Left lobe of liver (tissue), 2 donors: ENCODE data around the gene ROR1. TPM values are rescaled to one million over a fixed set of nuclear protein-coding genes. Genes with fewer than 3 reads are reported as not detected.

Experiments
- ATAC-seq: fragments of 200-7000 bp; cut with Tn5 transposase; one replicate; pipeline ENCODE4 v1.9.1; 2020; ENCODE audit warnings: mild to moderate bottlenecking, moderate library complexity
- DNase-seq: peaks from one replicate; pipeline ENCODE4 v3.0.0-alpha.2; 2020; ENCODE audit warnings: low spot score
- total RNA-seq: library from RNA; stranded (reverse); gene quantifications from one replicate; pipeline ENCODE4 v1.2.1, GENCODE V29; 2021
- donor health status: DM: no; HTN: no; CAD: no; lungs with moderate emphysema.
- donor health status: DM: no; HTN: yes; CAD: no.

ROR1 gene
- total RNA-seq, 1 donor from 2014 or later, result 0.28 TPM

GRCh38 chr1:63877816-63878215 lies 104.0 kb downstream of the ROR1 start:
- no peak for DNase-seq

GRCh38 chr1:63878932-63879331 lies 105.1 kb downstream of the ROR1 start:
- no peak for ATAC-seq
- no peak for DNase-seq

More at GRCh38 chr1:63877816-63878215, 104.0 kb downstream of the ROR1 start:
- ATAC-seq, result no peak

- DNase-seq (no peak), ATAC-seq (no peak)
These were observed 107.2 kb downstream of the ROR1 start for GRCh38 chr1:63880958-63881576.

DNA sequence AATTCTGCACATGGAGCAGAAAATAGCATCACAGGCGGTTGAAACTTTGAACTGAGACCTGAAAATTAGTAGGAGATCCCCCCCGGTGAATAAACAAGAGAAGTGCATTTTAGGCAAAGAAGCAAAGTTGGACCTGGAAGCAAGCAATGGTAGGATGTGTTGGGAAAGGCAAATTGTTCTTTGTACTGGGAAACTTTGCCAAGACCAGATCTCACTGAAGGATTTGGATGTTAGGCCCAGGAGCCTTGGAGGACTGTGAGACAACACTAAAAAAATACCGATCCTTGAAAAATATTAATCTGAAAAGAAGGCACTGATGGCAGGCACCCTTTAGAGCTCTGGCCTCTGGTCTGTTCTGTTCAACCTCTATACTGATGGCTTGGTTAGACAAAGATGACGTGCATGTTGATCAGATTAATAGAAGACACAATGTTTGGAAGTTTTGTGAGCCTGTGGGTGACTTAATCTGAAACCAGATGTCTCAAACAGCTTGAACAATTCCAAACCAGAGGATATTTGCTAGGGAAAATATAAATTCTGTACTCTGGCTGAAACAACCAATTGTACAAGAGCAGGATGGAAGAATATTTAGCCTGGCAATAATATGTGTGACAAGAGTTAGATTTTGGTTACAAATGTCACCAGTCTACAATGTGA lies 108.4 kb downstream of the ROR1 start:
- no peak for ATAC-seq
- no peak for DNase-seq

DNA sequence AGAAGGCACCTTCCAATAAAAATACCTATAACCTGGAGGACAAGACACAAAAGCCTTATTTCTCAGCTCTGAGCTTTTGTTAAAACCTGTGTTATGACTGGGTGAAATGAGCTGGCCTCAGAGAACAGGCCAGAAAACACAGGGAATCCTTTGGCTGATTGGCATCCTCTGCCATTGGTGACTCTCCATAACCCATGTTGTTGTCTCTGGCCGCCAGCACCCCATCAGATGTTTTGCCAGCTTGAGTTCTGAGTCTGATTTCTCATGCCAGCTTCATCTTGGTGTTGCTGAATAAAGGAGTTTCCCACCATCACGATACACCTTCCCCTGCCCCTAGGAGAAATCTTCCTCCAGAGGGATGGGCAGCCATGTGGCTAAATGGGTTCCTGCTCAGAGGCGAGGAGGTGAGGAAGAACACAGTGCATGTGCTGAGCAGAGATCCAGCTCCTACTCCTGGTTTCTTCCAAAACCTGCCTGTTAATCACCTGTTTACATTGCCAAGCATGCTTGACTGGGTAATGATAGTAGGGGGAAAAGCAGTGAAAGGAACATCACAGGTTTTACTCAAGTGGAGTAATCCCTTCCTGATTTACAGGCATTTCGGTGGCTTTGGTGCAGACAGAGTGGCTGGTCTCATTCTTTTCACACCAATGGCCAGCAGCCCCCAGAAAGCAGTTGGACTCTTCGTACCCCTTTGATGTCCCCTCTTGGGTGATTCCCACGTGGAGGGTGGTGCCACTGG lies 109.8 kb downstream of the ROR1 start:
- DNase-seq (no peak), ATAC-seq (no peak)

DNA sequence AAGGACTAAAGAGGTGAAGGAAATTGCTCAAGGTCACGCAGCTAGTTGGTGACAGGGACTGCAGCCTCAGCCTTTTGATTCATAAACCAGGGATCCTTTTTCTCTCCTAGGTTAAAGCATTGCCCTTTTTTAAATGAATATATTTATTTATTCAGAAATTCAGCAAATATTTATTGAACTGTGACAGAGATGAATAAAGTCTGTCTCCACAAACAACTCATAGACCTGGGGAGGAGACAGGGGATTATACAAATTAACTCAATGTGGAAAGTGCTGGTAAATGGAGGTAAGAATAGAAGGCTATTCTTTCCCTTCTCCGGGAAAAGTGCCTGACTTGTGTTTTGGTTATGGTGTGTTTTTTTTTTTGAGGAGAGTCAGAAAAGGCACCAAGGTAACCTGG lies 110.7 kb downstream of the ROR1 start:
- DNase-seq, result no peak
- ATAC-seq, result no peak

DNA sequence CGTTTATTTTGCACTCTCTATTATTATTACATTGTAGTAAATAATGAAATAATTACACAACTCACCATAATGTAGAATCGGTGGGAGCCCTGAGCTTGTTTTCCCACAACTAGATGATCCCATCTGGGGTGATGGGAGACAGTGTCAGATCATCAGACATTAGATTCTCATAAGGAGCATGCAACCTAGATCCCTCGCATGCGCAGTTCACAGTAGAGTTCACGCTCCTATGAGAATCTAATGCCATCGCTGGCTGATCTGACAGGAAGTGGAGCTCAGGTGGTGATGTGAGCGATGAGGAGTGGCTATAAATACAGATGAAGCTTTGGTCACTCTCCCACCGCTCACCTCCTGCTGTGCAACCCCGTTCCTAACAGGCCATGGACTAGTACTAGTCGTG lies 112.1 kb downstream of the ROR1 start:
- no peak for ATAC-seq
- no peak for DNase-seq

DNA sequence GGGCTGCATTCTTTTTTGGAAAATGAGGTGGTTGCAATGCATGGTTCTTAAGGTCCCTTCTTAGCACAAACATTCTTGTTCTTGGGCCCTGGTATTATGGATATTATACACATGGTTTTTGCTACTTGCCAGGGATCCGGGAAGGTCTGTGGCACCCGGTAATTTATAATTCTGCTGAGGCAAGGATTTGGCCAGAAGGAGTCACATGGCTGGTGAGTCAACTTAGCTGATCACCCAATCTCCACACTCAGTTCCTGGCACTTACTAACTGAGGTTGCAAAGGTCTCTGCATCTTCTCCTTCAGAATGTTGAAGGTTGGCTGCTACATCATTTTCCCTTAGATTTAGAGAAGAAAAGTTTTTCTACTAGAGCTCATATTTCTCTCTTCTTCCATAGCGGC lies 112.5 kb downstream of the ROR1 start:
- DNase-seq, result no peak
- no peak for ATAC-seq

GRCh38 chr1:63887809-63888208 lies 114.0 kb downstream of the ROR1 start:
- ATAC-seq (no peak), DNase-seq (no peak)

- ATAC-seq (no peak), DNase-seq (no peak)
These were observed 115.2 kb downstream of the ROR1 start for GRCh38 chr1:63888984-63889383.

- no peak for ATAC-seq
- DNase-seq, result no peak
These were observed 116.7 kb downstream of the ROR1 start for GRCh38 chr1:63890468-63890867.

DNA sequence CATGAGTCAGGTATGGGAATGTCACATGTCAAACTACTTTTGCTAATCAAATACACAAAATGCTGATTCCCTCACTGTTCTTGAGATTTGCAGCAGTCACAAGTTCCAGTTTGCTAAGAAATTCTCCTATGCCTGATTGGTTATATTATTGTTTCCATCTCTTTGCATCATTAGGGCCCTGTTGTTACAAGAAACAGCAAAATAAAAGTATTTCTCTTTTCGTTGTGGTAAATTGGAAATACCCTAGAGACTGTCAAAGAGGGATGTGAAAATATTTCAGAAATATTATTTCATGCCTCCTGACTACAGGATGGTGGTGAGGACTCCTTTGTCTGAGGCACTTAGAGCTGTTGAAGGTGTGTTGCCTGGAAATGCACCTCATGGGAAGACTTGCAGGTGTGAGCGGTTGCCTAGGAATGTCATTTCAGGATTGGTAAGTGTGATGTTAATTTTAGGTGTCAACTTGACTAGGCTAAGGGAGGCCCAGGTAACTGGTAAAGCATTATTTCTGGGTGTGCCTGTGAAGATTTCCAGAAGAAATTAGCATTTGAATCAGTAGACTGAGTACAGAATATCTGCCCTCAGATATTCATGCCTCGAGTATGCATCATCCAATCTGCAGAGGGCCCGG lies 117.4 kb downstream of the ROR1 start:
- ATAC-seq (no peak), DNase-seq (no peak)

GRCh38 chr1:63892632-63893395 lies 119.0 kb downstream of the ROR1 start:
- ATAC-seq (no peak), DNase-seq (no peak)

DNA sequence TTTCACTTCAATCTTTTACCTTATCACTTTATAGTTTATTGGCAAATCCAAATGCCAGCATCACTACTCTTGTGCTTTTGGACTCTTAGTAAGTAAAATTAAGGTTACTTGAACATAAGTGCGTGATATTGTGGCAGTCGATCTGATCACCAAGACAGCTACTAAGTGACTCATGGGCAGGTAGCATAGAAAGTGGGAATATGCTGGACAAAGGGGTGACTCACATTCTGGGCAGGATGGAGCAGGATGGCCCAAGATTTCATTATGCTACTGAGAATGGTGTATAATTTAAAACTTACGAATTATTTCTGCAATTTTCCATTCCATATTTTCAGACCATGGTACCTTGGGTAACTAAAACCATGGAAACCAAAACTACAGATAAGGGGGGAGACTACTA lies 120.2 kb downstream of the ROR1 start:
- DNase-seq (no peak), ATAC-seq (no peak)

- DNase-seq (no peak), ATAC-seq (no peak)
These were observed 120.9 kb downstream of the ROR1 start for GRCh38 chr1:63894627-63895265.

DNA sequence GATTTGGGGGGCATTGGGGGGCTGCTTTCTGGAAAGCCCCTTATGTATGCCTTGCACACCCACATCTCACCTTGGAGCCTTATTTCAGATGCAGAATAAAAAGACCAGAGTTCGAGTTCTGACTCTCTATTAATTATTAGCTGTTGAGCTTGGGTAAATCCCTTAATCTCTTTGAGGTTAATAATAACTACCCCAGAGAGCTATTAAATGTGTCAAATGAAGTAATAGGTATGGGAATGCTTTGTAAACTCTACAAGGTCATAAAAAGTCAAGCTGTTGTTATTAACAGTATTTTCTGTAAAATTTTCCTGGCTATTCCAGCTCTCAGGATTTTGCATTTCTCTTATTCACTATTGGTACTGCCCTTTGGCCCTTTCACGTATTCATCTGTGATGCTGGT lies 122.9 kb downstream of the ROR1 start:
- ATAC-seq, result no peak
- no peak for DNase-seq

- ATAC-seq (no peak), DNase-seq (no peak)
These were observed 124.8 kb downstream of the ROR1 start for GRCh38 chr1:63898428-63899196.

GRCh38 chr1:63901094-63901493 lies 127.3 kb downstream of the ROR1 start:
- ATAC-seq, result no peak
- DNase-seq, result no peak

GRCh38 chr1:63902844-63903589 lies 129.2 kb downstream of the ROR1 start:
- ATAC-seq, result peak; percentile 43
- no peak for DNase-seq
